GM12892 (cell line): Measurements from ENCODE around the gene MGLL.
A peak's percentile ranks its signal among the peaks of the same experiment; 100 is the strongest.

Experiments
- DNase-seq: peaks from one replicate; pipeline ENCODE4 v3.0.0; 2011; ENCODE audit not compliant: insufficient read length
- FAIRE-seq: peaks from 2 replicates; lab custom pipeline; 2011; peaks lifted over from hg19 to GRCh38; lab: Jason Lieb, UNC
- POLR2A ChIP-seq: IDR thresholded peaks from 2 replicates; pipeline ENCODE4 v1.6.1; 2011; ENCODE audit warnings: low read depth, low read length, control low read depth
- POLR2AphosphoS5 ChIP-seq: IDR thresholded peaks from 2 replicates; pipeline ENCODE4 v1.6.1; 2011; ENCODE audit warnings: low read depth, low read length, control low read depth
- TAF1 ChIP-seq: IDR thresholded peaks from 2 replicates; pipeline ENCODE4 v1.6.1; 2011; ENCODE audit warnings: low read depth, mild to moderate bottlenecking, control low read depth, low read length, borderline replicate concordance

Gene MGLL

GRCh38 chr3:127808197-127808596 is 14.1 kb downstream of the MGLL start:
- DNase-seq (no peak), FAIRE-seq (peak; percentile 82)
- TF ChIP-seq POLR2A (no peak), POLR2AphosphoS5 (no peak), TAF1 (no peak)

GRCh38 chr3:127805026-127805753 is 17.1 kb downstream of the MGLL start:
- TF ChIP-seq POLR2AphosphoS5 (no peak; the same call in 1 of the 2 replicates), POLR2A (no peak), TAF1 (no peak)
- FAIRE-seq (no peak), DNase-seq (no peak)

GRCh38 chr3:127804141-127804540 is 18.2 kb downstream of the MGLL start:
- no peak for DNase-seq
- no peak for FAIRE-seq
- TF ChIP-seq TAF1 (no peak), POLR2A (no peak), POLR2AphosphoS5 (no peak)

GRCh38 chr3:127803619-127804018 is 18.7 kb downstream of the MGLL start:
- no peak for FAIRE-seq
- no peak for TF ChIP-seq TAF1
- DNase-seq = no peak

- no peak for DNase-seq
- FAIRE-seq = no peak
- TF ChIP-seq POLR2A (no peak), TAF1 (no peak), POLR2AphosphoS5 (no peak)
These were observed 19.7 kb downstream of the MGLL start for GRCh38 chr3:127802606-127803005.

- no peak for TF ChIP-seq TAF1
- TF ChIP-seq POLR2A = no peak
- TF ChIP-seq POLR2AphosphoS5 = no peak
- FAIRE-seq = no peak
These were observed 20.5 kb downstream of the MGLL start for GRCh38 chr3:127801731-127802313.

GRCh38 chr3:127800508-127800907 is 21.8 kb downstream of the MGLL start:
- peak; percentile 74 for FAIRE-seq
- TF ChIP-seq POLR2A = no peak
- no peak for TF ChIP-seq TAF1
- no peak for TF ChIP-seq POLR2AphosphoS5
- peak; percentile 37 for DNase-seq

More at GRCh38 chr3:127801731-127802313, 20.5 kb downstream of the MGLL start:
- no peak for DNase-seq

GRCh38 chr3:127799476-127800222 is 22.7 kb downstream of the MGLL start:
- DNase-seq (no peak), FAIRE-seq (no peak)
- TF ChIP-seq TAF1 (no peak), POLR2A (no peak), POLR2AphosphoS5 (no peak)

- no peak for TF ChIP-seq POLR2AphosphoS5
- no peak for TF ChIP-seq POLR2A
- no peak for TF ChIP-seq TAF1
- FAIRE-seq (no peak), DNase-seq (no peak)
These were observed 23.6 kb downstream of the MGLL start for GRCh38 chr3:127798716-127799115.

GRCh38 chr3:127796831-127797150 is 25.5 kb downstream of the MGLL start:
- FAIRE-seq (no peak), DNase-seq (no peak)
- TF ChIP-seq POLR2A = no peak
- TF ChIP-seq TAF1 = no peak
- TF ChIP-seq POLR2AphosphoS5 = no peak

GRCh38 chr3:127796045-127796830 is 26.1 kb downstream of the MGLL start:
- DNase-seq (no peak), FAIRE-seq (no peak)
- TF ChIP-seq TAF1 (no peak), POLR2A (no peak), POLR2AphosphoS5 (no peak)
